Stimulated activated CD4-positive, alpha-beta T cell treated with anti-CD3 and anti-CD28 coated beads, Interleukin-4, amount 100 ng/mL, for 24 hours (primary cell): ENCODE data around the gene HCK.

Source experiments
- DNase-seq: peaks from one replicate; pipeline ENCODE4 v3.0.0-alpha.2; 2020

Gene HCK

GRCh38 chr20:32132911-32133549 lies 81.0 kb downstream of the HCK start:
- DNase-seq = no peak

- DNase-seq = no peak
Measured at GRCh38 chr20:32134026-32134425, 82.0 kb downstream of the HCK start.

GRCh38 chr20:32135983-32136515 lies 84.0 kb downstream of the HCK start:
- no peak for DNase-seq

GRCh38 chr20:32138921-32139320 lies 86.9 kb downstream of the HCK start:
- DNase-seq = no peak

- no peak for DNase-seq
Measured at GRCh38 chr20:32139947-32140346, 87.9 kb downstream of the HCK start.

- DNase-seq = no peak
Measured at GRCh38 chr20:32140603-32141002, 88.6 kb downstream of the HCK start.

- DNase-seq = no peak
Measured at GRCh38 chr20:32141465-32141980, 89.5 kb downstream of the HCK start.

- DNase-seq = no peak
Measured at GRCh38 chr20:32142088-32142487, 90.0 kb downstream of the HCK start.

- DNase-seq = no peak
Measured at GRCh38 chr20:32142991-32143390, 90.9 kb downstream of the HCK start.

GRCh38 chr20:32144898-32145662 lies 93.0 kb downstream of the HCK start:
- DNase-seq = no peak

GRCh38 chr20:32149566-32150170 lies 97.6 kb downstream of the HCK start:
- no peak for DNase-seq

- DNase-seq = no peak
Measured at GRCh38 chr20:32150291-32150848, 98.3 kb downstream of the HCK start.
